Measurements from ENCODE around the gene TRIM72.
"Not testable (repeated sequence)": the region's sequence is repeated elsewhere in the genome, so short reads cannot be mapped to it uniquely, and the experiment has no call there.

TRIM72 gene

DNA sequence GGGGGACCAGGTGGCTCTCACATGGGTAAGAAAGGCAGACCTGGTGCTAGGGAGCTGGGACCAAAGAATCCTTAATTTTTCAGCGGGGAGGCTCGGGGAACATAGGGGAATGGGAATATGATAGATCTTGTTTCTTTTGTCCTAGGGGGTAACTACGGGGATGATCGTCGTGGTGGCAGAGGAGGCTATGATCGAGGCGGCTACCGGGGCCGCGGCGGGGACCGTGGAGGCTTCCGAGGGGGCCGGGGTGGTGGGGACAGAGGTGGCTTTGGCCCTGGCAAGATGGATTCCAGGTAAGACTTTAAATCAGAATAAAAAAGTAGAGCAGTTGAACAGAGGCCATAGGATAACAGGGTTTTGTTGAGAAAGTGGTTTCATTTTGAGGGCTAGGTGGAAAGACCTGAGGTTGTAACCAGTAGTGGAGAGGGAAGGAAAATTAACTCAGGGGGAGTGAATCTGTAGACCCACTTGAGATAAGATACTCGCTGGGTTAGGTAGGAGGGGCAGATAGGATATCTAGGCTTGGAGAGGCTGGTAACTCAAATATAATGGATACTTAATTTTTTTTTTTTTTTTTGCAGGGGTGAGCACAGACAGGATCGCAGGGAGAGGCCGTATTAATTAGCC lies 23.0 kb upstream of the TRIM72 start:
- DNase-seq (ENCODE audit: low spot score): no peak

DNA sequence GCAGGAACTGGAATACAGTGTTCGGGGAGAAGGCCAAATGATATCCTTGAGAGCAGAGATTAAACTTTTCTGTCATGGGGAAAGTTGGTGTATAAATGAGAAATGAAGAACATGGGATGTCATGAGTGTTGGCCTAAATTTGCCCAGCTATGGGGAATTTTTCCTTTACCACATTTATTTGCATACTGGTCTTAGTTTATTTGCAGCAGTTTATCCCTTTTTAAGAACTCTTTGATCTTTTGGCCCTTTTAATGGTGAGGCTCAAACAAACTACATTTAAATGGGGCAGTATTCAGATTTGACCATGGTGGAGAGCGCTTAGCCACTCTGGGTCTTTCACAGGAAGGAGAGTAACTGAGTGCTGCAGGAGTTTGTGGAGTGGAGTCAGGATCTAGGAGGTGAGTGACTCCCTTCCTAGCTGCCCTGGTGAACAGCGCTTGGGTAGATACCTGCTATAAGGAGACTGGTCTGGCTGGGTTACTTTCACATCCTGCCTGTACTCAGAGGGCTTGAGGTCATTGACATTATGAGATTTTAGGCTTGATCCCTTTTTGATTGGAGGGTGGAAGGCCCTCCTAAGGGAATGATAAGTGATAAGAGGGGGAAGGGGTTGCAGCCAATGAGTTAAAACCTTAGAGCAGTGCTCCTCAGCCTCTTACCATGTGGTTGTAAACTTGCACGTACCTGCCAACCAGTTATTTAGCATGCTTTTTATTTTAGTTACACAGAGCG lies 22.1 kb upstream of the TRIM72 start:
- no peak for DNase-seq (ENCODE audit: low spot score)

DNA sequence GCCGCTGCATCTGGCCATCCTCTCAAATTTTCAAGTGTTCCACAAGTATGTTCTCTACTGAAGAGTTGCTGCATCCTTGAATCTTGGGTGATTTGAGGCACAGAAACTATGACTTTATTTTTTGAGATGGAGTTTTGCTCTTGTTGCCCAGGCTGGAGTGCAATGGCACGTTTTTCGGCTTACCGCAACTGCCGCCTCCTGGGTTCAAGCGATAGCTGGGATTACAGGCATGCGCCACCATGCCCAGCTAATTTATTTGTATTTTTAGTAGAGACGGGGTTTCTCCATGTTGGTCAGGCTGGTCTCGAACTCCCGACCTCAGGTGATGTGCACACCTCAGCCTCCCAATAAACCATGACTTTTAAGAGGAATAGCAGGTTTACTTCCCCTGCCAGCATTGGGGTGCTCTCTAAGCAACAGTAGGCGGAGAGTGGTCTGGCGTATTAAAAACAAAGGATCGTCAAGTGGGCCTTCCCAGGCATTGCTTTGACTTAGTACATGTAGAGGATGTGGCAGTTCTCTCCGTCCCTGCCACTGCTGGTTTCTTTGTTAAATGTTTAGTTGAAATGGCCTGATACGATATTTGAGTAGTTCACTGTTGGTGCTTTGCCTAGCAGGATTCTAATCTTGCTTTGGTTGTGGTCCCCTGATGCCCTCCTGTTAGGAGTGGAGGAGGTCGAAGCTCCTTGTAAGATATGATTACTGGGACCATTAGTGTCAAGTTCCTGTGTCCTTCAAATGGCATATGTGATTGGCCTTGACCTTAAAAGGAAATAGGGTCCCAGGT lies 20.9 kb upstream of the TRIM72 start:
- DNase-seq (ENCODE audit: low spot score): no peak

DNA sequence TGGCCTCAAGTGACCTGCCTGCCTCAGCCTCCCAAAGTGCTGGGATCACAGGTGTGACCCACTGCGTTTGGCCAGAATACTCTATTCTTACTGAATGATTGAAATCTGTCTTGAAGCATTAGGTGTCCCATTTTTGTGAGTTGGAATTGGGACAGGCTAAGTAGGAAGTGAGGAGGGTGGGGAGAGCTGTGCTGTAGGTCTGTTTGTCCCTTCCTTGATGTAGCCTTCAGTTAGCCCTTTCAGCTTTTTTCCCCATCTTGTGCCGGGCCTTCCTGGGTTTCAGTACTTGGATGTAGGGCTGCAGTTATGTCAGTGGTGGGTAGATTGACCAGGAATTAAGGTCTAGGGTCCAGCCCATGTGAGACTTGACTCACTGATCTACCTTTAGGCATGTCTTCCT lies 20.0 kb upstream of the TRIM72 start:
- no peak for DNase-seq (ENCODE audit: low spot score)

DNA sequence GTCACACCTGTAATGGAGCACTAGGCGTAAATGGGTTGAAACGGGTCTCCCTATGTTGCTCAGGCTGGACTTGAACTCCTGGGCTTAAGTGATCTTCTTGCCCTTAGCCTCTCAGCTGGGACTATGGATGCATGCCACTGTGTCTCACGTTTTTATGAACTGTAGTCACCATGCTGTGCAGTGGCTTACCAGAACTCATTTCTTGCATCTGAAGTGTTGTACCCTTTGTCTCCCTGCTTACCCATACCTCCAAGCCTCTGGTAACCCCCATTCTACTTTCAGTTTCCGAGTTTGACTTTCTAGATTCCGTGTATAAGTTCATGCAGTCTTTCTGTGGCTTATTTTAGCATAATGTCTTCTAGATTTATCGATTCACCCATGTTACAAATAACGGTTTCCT lies 19.0 kb upstream of the TRIM72 start:
- DNase-seq (ENCODE audit: low spot score): no peak

DNA sequence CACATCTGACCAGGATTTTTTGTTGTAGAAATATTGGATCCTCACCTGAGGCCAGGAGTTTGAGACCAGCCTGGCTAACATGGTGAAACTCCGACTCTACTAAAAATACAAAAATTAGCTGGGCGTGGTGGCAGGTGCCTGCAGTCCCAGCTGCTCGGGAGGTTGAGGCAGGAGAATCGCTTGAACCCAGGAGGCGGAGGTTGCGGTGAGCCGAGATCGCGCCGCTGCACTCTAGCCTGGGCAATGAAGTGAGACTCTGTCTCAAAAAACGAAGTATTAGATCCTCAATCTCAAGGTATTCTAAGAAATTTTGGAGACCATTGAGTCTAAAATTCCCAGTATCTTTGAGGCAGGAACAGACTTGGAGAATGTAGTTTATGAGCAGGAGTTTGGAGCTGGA lies 18.1 kb upstream of the TRIM72 start:
- not testable (repeated sequence) for DNase-seq (ENCODE audit: low spot score)

DNA sequence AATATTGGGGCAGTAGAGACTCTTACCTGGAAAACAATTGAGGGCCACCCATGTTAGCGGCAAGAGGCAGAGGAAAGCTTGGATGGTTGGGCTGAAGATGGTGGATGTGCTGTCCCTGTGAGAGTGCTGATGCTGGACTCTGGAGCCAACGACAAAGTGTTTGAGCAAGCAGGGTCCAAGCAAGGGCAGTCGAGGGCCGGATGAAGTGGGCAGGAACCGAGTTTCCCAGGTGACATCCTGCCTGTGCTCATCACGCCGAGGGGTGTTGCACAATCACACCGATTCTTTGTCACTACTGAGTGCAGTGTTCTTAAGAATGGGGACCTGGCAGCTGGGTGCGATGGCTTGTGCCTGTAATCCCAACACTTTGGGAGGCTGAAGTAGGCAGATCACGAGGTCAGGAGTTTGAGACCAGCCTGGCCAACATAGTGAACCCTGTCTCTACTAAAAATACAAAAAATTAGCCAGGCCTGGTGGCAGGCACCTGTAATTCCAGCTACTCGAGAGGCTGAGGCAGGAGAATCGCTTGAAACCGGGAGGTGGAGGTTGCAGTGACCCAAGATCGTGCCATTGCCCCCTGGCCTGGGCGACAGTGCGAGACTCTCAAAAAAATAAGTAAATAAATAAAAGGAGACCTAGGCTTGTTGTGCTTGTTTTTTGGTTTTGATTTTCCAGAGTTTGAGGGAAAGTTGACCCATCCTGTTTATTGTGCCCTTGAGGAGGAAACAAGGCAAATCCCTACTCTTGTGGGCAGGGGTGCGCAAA lies 17.4 kb upstream of the TRIM72 start:
- DNase-seq (ENCODE audit: low spot score): no peak

DNA sequence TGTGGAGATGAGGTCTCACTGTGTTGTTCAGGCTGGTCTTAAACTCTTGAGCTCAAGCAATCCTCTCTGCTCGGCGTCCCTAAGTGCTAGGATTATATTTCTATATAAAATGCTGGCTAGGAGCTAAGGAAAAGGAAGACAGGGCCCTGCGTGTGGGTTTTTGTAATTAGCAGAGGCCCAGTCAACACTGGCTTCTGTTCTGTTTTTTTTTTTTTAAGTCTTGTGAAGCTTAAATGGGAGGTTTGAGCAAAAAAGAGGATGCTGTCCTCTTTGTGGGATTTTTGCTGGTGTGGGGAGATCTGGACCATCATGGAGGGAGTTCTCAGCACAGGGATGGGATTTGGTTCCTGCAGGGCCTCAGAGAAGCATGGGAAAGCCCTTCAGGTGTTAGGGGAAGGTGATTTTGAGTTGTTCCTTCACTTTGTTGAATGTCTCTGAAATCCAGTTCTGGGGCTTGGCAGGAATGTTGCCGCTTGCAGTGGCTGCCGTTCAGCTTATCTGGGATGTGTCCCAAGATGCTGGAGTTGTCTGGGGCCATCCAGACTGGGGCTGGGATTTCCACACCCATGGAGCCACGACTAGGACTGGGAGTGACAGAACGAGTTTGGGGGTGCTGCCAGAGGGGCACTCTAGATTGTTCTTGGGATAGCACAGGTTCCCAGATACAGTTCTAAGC lies 15.6 kb upstream of the TRIM72 start:
- no peak for DNase-seq (ENCODE audit: low spot score)

DNA sequence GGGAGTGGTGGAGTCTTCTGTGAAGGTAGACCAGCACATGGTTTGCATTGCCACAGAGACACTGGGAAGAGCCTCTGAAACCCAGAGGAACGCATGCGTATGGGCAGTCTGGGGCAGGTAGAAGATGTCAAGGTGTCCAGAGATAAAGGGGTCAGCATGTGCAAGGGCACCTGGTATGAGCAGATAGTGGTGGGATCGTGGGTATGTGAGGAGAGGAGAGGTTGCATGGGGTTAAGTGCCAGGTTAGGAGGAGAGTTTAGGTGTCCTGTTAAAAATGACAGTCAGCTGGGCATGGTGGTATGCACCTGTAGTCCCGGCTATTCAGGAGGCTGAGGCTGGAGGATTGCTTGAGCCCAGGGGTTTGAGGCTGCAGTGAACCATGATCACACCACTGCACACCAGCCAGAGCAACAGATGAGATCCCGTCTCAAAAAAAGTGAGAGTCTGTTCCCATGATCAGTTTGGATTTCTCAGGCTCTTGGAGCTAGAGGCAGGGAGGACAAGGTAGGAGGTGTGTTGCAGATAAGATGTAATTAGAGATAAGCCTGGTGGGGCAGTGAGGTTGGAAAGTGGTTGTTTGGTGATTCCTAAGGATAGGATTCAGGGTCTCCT lies 14.4 kb upstream of the TRIM72 start:
- no peak for DNase-seq (ENCODE audit: low spot score)

DNA sequence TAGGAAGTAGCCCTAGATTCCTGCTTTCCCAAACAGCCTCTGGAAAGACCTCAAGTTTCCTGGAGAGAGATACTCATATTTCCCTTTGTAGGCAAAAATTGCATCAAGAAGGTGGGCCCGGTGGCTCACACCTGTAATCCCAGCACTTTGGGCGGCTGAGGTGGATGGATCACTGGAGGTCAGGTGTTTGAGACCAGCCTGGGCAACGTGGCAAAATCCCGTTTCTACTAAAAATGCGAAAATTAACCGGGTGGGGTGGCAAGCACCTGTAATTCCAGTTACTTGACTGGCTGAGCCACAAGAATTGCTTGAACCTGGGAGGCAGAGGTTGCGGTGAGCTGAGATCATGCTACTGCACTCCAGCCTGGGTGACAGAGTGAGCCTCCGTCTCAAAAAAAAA lies 13.8 kb upstream of the TRIM72 start:
- not testable (repeated sequence) for DNase-seq (ENCODE audit: low spot score)

DNA sequence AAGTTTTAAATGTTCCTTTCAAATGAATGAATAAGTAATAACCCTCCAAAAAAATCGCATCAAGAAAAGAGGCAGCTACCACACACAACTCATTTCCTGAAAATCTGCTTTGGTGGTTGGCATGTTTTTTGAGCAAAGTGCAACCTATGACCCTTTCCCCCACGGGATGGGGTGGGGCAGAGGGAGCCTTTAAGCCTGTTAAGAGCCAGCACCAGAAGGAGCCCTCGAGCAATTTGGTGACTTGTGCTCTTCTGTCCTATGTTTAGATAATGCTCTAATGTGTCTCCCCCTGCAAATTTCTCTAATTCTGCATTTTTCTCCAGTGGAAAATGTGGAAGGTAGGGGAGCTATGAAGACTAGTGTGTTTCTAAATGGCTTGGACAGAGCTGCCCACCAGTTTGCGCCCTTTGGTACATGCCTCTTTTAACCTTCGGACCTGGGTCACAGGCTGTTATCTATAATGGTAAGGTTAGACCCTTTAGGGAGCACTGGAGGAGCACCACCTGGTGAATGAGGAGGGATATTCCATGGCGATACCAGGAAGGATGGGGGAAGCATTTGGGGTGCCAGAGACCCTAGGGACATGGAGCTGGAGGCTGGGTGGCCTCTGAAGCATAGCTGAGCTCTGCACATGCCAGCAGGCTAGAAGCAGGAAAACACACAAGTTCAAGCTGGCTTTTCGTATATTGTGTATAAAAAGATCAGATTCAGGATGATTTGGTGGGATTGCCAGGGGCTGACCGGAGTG lies 12.9 kb upstream of the TRIM72 start:
- DNase-seq (ENCODE audit: low spot score): no peak

DNA sequence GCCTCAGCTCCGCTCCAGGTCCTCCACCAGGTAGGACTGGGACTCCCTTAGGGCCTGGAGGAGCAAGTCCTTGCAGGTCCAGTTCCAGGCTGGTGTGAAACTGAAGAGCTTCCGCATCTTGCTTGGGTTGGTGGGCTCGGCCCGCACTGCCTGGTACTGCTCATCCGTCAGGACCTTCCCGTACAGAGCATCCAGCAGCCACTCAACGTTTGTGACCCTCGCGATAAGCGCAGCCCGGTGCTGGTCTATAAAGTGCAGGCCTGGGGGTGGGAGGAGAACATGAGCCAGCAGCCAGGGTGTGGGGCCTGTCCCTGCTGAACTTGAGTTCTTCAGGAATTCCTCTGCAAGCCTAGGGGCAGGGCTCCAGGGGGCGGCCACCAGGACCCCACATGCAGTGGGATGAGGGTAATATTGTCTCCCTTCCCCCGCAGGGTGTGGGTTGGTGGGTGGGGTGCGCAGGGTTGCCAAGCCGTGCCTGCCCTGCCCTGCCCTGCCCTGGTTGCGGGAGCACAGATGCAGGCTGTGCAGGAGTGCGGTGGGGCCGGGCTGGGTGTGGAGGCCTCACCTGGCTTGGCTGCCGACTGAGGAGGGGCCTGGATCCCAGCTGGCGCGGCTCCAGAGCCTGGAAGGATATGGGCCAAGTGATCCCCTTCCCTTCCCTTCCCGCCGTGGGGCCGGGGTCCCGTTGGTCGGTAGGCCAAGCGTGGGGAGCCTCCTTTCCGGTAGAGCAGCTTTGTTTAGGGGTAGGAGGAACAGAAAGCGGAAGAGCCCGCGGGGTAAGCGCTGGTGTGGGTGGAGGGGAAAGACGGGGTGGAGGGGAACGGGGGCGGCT lies 12.1 kb upstream of the TRIM72 start:
- DNase-seq (ENCODE audit: low spot score): no peak

DNA sequence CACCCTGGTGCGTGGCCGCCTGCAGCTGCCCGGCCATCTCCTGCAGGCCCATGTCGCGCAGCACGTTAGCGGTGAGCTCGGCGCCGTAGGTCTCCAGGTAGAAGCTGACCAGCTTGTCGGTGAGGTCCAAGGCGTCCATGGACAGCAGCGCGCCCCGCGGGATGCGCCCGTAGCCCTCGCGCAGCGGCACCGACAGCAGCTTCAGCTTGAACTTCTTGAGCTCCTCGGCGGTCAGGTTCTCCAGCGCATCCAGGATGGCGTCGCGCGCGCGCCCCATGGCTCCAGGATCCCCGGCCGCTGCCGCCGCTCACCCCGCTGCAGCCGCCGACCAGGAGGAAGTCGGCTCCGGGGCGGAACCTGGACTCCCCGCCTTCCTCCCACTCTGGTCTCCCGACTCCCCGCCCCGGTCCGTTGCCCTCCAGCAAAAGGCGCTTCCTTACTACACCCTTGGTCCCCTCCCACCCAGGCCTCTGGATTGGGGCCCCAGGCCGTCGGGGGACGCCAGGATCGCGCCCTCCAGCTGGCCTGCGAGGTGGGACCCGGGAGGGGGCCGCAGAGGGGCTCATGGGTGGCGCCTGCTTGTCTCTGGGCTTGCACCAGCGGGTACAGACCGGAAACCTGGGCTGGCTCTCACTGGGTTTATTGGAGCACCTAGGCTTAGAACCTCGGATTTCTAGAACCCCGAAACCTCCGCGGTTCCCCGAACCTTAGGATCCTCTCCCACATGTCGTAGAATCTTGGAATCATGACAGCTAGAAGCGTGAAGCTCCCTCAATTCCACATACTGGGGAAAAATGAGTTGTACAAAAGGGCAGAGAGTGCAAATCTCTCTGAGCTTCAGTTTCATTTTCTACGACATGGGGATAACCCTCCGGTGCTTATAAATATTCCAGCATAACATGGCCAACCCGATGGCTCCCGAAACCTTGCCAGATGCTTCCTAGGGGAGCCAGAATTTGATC lies 11.2 kb upstream of the TRIM72 start, which contains the start of gene PYCARD:
Gene PYCARD (minus strand): TSS at position 347 of the 962 bp plus-strand sequence. CDS start 70 bp downstream, at position 277.
- no peak for DNase-seq (ENCODE audit: low spot score)

DNA sequence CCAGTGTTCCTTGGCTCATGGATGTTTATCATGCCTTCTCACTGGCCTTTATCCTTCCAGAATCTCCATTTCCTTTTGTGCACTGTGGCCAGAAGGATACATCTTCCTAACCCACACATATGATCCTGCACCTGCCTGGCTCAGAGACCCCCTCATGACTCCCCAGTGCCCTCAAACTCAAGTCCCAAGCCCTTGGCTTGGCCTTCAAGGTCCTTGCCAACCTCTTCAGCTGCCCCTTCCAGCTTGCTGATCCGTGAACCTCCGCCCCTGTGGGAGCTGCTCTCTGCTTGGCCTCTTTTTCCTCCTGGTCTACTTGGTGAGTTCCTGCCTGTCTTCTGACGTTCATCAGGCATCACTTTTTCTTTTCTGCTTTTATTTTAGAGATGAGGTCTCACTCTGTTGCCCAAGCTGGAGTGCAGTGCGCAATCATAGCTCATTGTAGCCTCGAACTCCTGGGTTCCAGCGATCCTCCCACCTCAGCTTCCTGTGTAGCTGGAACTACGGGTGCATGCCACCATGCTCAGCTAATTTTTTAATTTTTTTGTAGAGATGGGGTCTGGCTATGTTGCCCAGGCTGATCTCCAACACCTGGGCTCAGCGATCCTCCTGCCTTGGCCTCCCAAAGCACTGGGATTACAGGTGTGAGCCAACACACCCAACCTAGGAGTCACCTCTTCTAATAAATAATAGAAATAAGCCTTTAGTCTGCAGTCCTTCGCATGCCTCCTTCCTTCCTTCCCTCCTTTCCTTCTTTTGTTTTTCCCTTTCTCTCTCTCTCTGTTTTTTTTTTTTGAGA lies 8.8 kb upstream of the TRIM72 start:
- no peak for DNase-seq (ENCODE audit: low spot score)

DNA sequence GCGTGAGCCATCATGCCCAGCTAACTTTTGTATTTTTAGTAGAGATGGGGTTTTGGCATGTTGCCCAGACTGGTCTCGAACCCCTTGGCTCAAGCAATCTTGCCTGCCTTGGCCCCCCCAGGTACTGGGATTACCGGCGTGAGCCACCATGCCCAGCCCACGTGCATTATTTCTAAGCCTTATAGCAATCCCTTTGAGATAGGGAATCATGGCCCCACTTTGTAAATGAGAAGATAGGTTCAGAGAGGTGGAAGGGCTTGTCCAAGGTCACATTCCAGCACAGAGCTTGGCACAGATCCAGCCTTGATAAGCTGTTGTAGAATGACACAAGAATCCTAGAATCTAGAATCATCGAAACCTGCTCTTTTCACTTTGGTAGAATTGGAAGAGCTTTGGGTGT lies 7.1 kb upstream of the TRIM72 start:
- no peak for DNase-seq (ENCODE audit: low spot score)

DNA sequence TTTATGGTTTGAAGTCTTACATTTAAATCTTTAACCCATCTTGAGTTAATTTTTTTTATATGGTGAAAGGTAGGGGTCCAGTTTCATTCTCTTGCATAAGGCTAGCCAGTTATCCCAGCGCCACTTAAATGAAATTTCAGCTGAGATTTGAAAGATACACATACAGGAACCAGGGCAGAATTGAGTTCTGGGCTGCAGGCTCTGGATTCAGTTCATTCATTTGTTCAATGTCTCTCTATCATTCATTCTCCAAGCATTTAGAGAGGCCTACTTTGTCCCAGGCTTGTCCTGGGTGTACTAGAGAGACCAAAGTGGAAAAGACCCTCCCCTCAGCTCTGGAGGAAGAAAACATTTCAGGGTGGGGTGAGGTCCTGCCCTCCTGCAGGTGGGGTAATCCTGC lies 577 bp upstream of the TRIM72 start:
- DNase-seq (ENCODE audit: low spot score): no peak

DNA sequence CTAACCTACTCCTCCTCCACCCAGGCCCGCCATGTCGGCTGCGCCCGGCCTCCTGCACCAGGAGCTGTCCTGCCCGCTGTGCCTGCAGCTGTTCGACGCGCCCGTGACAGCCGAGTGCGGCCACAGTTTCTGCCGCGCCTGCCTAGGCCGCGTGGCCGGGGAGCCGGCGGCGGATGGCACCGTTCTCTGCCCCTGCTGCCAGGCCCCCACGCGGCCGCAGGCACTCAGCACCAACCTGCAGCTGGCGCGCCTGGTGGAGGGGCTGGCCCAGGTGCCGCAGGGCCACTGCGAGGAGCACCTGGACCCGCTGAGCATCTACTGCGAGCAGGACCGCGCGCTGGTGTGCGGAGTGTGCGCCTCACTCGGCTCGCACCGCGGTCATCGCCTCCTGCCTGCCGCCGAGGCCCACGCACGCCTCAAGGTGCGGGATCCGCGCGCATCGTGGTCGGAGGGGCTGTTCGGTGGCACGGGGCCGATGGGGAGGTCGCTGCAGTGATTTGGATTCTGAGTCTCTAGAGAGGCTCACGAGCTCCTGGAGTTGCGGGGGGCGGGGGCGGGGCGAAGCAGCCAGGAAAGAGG lies 878 bp downstream of the TRIM72 start:
- no peak for DNase-seq (ENCODE audit: low spot score)
